GM12872 (cell line): ENCODE results near the gene OPCML.
A peak's percentile ranks its signal among the peaks of the same experiment; 100 is the strongest.

Experiments
- TF ChIP-seq, protein P1 (sequence below): IDR thresholded peaks from 3 replicates; pipeline ENCODE4 v1.5.1; 2011; ENCODE audit warnings: low read depth, mild to moderate bottlenecking, low read length, moderate library complexity; ENCODE audit not compliant: insufficient read depth

OPCML gene

DNA sequence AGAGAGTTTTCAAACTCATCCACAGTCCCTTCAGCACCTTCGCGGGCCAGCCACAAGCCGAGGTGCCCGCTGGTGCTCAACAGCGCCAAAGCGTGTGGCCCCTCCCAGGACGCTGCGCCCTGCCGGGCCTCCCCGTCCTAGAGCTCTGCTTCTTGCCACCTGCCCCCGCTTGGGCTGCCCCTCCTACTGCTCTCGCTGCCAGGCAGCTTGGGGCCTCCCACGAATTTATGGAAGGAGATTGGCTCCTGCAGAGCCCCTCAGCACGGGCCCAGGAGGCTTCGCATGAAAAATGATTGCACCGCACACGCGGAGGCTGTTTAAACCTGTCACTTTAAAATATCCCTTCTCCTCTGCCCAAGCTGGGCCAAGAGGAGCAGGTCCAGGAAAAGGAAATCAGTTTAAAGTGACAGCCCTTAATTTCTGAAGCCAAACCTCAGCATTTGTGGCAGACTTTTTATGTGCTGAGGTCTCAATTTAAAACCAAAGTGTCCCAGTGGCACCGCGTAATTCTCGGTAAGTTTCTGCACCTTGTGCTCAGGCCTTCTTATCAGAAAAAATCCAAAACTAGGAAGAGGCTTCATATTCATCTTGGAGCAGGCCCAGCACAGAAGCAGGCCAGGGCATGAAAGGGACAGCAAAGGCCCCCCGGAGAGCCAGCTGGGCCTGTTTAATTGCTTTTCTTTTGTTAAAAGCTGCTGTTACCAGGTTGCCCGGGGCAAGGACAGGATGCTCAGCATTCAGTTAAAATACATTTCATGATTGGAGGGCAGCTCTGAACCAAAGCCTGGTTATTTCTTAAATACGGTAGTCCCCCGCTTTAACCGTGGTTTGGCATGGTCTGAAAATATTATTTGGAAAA, 303.6 kb downstream of the OPCML start:
- TF ChIP-seq, protein P1, sequence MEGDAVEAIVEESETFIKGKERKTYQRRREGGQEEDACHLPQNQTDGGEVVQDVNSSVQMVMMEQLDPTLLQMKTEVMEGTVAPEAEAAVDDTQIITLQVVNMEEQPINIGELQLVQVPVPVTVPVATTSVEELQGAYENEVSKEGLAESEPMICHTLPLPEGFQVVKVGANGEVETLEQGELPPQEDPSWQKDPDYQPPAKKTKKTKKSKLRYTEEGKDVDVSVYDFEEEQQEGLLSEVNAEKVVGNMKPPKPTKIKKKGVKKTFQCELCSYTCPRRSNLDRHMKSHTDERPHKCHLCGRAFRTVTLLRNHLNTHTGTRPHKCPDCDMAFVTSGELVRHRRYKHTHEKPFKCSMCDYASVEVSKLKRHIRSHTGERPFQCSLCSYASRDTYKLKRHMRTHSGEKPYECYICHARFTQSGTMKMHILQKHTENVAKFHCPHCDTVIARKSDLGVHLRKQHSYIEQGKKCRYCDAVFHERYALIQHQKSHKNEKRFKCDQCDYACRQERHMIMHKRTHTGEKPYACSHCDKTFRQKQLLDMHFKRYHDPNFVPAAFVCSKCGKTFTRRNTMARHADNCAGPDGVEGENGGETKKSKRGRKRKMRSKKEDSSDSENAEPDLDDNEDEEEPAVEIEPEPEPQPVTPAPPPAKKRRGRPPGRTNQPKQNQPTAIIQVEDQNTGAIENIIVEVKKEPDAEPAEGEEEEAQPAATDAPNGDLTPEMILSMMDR: no peak

DNA sequence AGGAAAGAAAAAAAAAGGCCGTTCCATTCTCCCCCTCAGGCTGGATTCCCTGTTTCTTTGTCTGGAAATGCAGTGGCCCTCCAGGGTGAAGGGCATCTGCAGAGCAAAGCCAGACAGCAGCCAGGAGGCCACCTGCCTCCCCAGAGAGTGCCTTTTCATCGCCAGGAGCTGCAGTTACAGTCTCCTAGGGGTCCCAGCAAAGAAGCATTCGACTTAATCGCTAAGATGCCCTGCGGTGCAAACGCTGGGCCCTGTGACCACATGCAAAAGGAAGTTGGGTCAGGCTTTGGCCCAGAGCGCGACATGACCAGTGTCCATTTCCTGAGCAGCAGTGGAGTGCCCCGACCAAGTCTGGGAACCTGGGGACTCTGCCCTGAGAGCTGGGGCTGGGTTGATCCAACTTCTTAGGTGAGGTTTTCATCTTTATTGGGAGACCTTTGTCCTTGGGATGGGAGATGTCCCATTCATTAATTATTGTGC, 304.6 kb downstream of the OPCML start:
- TF ChIP-seq, protein P1: no peak

DNA sequence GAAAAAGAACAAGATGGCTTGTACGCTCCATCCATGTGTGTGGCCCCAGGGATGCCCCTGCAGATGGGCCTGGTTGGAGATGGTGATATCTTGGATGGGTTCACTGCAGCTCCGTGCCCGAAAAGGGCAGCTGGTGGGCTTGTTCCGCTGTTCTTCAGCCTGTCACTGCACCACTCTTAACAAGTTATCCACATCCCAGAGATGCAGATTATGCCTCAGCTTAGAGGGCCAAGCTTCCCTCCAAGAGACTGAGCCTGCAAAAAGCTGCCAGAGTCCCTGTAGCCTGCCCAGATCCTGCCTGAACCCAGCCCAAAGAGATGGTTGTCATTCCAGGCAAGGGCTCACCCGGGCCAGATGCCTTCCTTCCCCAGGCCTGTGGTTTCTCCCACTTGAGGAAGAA, 308.0 kb downstream of the OPCML start:
- TF ChIP-seq, protein P1: no peak

DNA sequence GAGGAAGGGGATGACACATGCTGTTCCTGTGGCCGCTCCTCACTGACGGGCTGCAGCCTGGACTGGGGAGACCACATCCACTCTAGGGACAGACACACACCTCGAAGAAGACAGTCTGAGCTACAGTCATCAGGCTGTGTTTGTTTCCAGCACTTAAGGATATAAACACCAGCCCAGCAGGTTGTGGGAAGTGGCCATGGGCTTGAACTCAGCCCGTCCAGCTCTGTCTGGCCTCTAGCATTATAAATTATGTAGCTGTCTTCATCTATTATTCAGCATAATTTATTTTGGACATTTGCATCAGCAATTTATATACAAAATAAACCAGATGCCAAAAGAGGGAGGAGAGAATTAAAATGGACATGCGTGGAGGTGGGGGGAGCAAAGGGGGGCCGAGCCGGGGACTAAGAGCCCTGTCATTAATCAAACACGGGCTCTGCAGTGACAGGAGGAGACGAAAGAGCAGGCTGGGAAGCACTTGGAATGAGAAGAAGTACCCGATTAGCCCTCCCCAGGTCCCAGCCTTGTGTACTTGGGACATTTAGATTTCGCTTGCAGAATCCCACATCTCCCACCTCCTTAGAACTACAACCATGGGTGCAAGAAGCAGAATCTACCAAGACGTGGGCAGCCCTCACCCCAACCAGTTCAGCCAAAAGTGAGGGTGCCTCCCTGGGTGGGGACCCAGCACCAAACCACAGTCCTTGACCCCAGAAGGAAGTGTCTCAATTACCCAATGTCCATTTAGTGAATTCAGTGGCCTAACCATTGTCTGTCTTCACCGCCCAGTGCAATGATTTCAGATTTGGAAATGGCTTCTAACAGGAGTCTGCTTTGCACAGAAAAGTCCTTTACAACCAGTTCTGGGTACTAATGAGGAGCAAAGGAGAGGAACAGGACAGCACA, 309.6 kb downstream of the OPCML start:
- TF ChIP-seq, protein P1: no peak

DNA sequence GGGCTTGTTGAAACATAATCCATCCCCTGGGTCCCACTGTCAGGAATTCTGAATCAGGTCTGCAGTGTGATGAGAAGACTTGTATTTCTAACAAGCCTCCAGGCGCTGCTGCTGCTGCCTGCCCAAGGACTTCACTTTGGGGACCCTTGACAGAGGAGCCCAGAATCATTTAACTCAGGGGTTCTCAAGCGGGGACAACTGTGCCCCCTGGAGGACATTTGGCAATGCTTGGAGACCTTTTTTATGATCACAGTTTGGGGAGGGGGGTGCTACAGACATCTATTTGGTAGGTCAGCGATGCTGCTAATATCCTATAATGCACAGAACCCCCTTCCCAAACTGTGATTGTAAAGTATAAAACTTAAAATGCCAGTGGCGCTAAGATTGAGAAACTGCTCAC, 312.8 kb downstream of the OPCML start:
- TF ChIP-seq, protein P1: 0 out of 3 replicates have a peak, but pooled peaks have one; percentile 15

- TF ChIP-seq, protein P1: no peak
Observed at GRCh38 chr11:133216813-133217212, 315.5 kb downstream of the OPCML start.
